C4-2B (cell line): ENCODE data around the gene CTDSPL.

Experiments
- H3K27ac ChIP-seq: fragments of 450-650 bp; 2 replicates; pipeline ENCODE4 v1.5.1; 2017
- ZFX ChIP-seq: fragments of 450-650 bp; IDR thresholded peaks from 2 replicates; pipeline ENCODE4 v1.6.1; 2017
- TF ChIP-seq, protein P1 (sequence below): fragments of 450-650 bp; conservative IDR thresholded peaks from 2 replicates; pipeline ENCODE4 v1.5.1; 2017; ENCODE audit warnings: mild to moderate bottlenecking

CTDSPL gene

DNA sequence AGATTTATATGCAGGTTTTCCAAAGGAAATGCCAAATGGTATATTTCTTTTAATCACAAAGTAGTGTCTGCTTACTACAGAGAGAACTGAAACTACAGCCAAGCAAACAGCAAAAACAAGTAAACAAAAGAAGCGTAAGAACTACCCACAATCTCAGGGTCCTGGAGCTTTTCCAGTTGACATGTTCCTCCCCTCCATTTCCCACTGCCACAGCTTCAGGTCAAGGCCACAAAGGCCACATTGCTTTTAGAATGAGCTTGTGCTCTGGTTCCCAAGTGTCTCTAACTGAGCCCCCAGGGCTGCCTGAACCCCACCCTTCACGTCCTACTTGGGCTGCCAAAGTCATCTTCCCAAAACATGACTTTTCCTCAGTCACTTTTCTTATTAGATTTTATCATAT, 24.1 kb downstream of the CTDSPL start:
- no peak for TF ChIP-seq ZFX
- TF ChIP-seq, protein P1, sequence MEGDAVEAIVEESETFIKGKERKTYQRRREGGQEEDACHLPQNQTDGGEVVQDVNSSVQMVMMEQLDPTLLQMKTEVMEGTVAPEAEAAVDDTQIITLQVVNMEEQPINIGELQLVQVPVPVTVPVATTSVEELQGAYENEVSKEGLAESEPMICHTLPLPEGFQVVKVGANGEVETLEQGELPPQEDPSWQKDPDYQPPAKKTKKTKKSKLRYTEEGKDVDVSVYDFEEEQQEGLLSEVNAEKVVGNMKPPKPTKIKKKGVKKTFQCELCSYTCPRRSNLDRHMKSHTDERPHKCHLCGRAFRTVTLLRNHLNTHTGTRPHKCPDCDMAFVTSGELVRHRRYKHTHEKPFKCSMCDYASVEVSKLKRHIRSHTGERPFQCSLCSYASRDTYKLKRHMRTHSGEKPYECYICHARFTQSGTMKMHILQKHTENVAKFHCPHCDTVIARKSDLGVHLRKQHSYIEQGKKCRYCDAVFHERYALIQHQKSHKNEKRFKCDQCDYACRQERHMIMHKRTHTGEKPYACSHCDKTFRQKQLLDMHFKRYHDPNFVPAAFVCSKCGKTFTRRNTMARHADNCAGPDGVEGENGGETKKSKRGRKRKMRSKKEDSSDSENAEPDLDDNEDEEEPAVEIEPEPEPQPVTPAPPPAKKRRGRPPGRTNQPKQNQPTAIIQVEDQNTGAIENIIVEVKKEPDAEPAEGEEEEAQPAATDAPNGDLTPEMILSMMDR, result no peak
- H3K27ac ChIP-seq, result no peak overlapping the region

DNA sequence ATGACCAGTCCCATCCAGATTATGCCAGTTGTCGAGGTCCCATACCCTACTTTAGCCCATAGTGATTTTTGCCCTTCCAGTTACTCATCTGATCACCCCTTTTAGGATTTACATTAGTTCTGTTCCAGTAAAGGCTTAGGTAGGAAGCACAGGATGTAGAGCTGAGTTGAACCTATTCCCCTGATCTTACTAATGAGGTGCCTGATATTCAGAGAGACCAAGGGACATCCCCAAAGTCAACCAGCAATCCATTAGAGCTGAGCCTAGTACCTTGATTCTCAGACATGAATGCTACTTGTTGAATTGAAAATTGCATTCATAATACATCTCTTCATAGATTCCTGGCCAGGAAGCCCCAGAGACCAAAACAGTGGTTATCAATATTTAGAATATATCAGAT, 24.7 kb downstream of the CTDSPL start:
- TF ChIP-seq, protein P1, result no peak
- no peak for TF ChIP-seq ZFX
- no peak overlapping the region for H3K27ac ChIP-seq

DNA sequence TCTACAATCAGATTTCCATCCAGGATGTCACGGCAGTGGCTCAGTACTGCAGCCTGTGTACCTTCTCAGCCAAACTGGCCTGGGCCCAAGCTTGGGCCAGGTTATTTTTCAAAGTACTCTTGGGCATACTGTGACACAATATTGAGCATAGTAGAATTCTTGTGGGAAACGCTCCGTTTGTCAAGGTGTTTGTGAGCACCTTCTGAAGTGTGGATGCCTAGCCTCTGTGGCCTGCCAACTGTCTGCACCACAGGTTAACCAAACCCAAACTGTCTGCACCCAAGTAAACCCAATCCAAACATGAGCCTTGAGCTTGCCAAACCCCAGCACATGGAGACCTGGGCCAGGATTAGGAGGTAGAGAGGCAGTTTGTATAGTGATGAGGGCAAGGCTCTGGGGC, 25.4 kb downstream of the CTDSPL start:
- no peak overlapping the region for H3K27ac ChIP-seq
- TF ChIP-seq ZFX, result no peak
- TF ChIP-seq, protein P1, result no peak

DNA sequence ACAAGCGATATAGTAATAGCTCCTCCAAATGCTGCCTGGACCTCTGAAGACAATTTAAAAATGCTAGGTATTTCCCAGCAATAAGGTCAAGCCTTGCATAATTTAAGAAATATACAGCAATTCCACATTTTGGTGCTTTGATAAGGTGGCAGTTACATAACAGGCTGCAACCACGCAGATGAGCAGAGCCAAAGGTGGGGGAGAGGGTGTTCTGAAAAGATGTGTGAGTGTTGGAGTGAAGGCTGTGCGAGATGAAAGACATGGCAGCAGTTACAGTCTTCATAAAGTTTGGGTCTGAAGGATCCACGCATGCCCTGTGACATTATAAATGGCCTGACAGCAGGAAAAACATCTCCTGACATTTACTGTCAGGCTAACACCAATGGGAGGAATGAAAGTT, 26.1 kb downstream of the CTDSPL start:
- H3K27ac ChIP-seq, result no peak overlapping the region
- no peak for TF ChIP-seq ZFX
- TF ChIP-seq, protein P1, result no peak

DNA sequence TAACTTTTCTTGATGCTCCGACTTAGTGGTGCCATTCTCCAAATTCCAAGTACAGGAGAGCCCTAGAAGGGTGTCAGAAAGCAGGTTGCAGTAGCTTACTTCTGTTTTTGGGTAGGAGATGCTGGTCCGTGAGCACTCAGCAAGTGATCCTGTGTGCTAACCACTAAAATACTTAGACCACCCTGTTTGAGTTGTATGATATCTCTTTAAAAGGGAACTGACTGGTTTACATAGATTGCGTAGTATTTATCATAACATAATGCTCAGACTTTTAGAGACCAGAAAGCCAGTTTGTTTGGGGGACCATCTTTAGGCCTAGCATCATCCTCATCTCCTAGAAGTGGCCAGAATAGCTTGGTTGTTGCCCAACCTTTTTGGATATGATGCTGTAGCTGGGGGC, 26.7 kb downstream of the CTDSPL start:
- TF ChIP-seq, protein P1, result no peak
- TF ChIP-seq ZFX, result no peak
- no peak overlapping the region for H3K27ac ChIP-seq

DNA sequence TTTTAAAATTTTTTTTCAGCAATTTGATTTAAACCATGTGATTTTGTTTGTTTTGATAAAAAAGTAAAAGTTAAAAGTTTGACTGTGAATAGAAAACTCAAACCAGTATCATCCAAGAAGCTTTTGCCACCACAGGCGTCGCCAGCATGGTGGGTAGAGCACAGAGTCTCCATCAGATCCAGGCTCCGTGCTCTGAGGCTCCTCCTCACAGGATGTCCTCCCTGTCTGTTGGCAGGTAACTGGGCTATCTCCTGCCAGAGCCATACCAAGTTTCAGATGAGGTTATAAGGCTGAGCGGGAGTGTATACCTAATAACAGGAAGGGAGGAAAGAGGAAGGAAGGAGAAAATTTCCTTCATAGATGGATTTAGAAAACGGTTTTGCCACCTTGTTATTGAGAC, 28.8 kb downstream of the CTDSPL start:
- no peak overlapping the region for H3K27ac ChIP-seq
- TF ChIP-seq, protein P1, result no peak
- TF ChIP-seq ZFX, result no peak

DNA sequence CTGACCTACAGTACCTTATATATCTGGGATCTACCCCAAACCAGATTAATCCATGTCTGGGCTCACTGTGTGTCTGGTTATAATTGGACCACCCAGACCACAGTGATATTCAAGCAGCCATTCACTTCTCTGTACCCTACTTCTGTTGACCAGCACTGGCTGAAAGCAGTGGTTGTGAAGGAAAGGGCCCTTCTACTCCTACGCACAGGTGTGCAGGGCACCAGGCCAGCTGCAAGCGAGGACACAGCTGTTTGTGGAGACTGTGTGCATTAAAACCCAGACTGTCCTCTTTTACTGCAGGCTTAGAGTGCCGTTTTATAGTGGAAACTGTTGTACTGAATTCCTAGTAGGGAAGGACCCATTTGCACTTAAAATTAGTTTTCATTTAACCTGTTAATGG, 29.5 kb downstream of the CTDSPL start:
- no peak overlapping the region for H3K27ac ChIP-seq
- no peak for TF ChIP-seq ZFX
- TF ChIP-seq, protein P1, result no peak
